K562 (cell line): ENCODE data around the gene TPPP. TPM values are rescaled to one million over a fixed set of nuclear protein-coding genes. Genes with fewer than 3 reads are reported as not detected.
A peak's percentile ranks its signal among the peaks of the same experiment; 100 is the strongest.

Experiments used
- ARID3A ChIP-seq: IDR thresholded peaks from 2 replicates; pipeline ENCODE4 v1.6.1; 2012; ENCODE audit warnings: low read depth, low read length, improper control_type of control experiment, borderline replicate concordance
- CLOCK ChIP-seq: fragments of 250-450 bp; sonication (Bioruptor Pico); IDR thresholded peaks from 2 replicates; pipeline ENCODE4 v1.4.0; 2020; ENCODE audit warnings: mild to moderate bottlenecking, moderate library complexity, borderline replicate concordance
- CXXC5 ChIP-seq: fragments of 250-450 bp; sonication (Bioruptor Pico); IDR thresholded peaks from 2 replicates; pipeline ENCODE4 v1.8.0; 2022; ENCODE audit warnings: inconsistent platforms, mild to moderate bottlenecking, moderate library complexity
- ELK1 ChIP-seq: sonication (generic); formaldehyde crosslinking; IDR thresholded peaks from 2 replicates; pipeline ENCODE4 v1.8.1; 2022; ENCODE audit warnings: missing genetic modification reagents
- ERF ChIP-seq: fragments of 450-650 bp; formaldehyde crosslinking; IDR thresholded peaks from 2 replicates; pipeline ENCODE4 v1.4.0; 2020; ENCODE audit warnings: mild to moderate bottlenecking, mixed read lengths
- ILF3 ChIP-seq: fragments of 450-650 bp; IDR thresholded peaks from 2 replicates; pipeline ENCODE4 v1.6.1; 2018; ENCODE audit warnings: antibody characterized with exemption, mild to moderate bottlenecking, moderate library complexity, borderline replicate concordance
- MTA2 ChIP-seq: fragments of 450-650 bp; IDR thresholded peaks from 2 replicates; pipeline ENCODE4 v1.6.1; 2016; ENCODE audit warnings: low read depth
- NFRKB ChIP-seq: fragments of 450-650 bp; IDR thresholded peaks from 2 replicates; pipeline ENCODE4 v1.6.1; 2016; ENCODE audit warnings: low read depth
- PCBP1 ChIP-seq: fragments of 200-400 bp; formaldehyde crosslinking; IDR thresholded peaks from 2 replicates; pipeline ENCODE4 v1.6.1; 2018; ENCODE audit warnings: mild to moderate bottlenecking, low read depth, low read length; ENCODE audit not compliant: poor library complexity, severe bottlenecking
- SMAD4 ChIP-seq: fragments of 250-450 bp; sonication (Bioruptor Pico); conservative IDR thresholded peaks from 2 replicates; pipeline ENCODE4 v1.8.0; 2021; ENCODE audit warnings: inconsistent platforms, mild to moderate bottlenecking, moderate library complexity
- ZNF174 ChIP-seq: fragments of 250-450 bp; sonication (Bioruptor Pico); IDR thresholded peaks from 2 replicates; pipeline ENCODE4 v1.4.0; 2020; ENCODE audit warnings: mild to moderate bottlenecking
- ZNF655 ChIP-seq: fragments of 250-450 bp; sonication (Bioruptor Pico); IDR thresholded peaks from 2 replicates; pipeline ENCODE4 v1.5.0; 2021
- polyA plus RNA-seq, 8 experiments: library from polyadenylated mRNA; depleted of rRNA in 4 of 8; stranded (reverse) in 5 of 8; unstranded in 3 of 8; fragments of >200 nt; fragmentation: Nextera tagmentation in 2 of 8; fragmentation: Illumina TruSeq in 1 of 8; extraction: Ambion mirVana in 2 of 8; extraction: Trizol in 1 of 8; gene quantifications; 2 replicates each; pipeline versions ENCODE4 v1.2.1 to v1.2.3, GENCODE V29; 2011 to 2014; ENCODE audit warnings: inconsistent platforms in 1 of 8, missing spikeins in 1 of 8
- total RNA-seq, 7 experiments: library from RNA; depleted of rRNA in 6 of 7; stranded (reverse); fragments of >200 nt in 6 of 7; fragmentation: Illumina TruSeq in 2 of 7; extraction: Trizol in 2 of 7; gene quantifications; 2 replicates each; pipeline versions ENCODE4 v1.2.1 to v1.2.3, GENCODE V29; 2011 to 2021; ENCODE audit warnings: low replicate concordance in 1 of 7

Gene TPPP
- total and polyA plus RNA-seq, 9 of the 15 experiments (the other 6 are each of a cell fraction or from before 2014, with no cell fraction given) = 0.01 to 0.07 (median 0.03) TPM; not detected in 6

- TF ChIP-seq ARID3A = no peak
- no peak for TF ChIP-seq ZNF174
- no peak for TF ChIP-seq ILF3
- peak; percentile 51 for TF ChIP-seq CXXC5 (CRISPR knock-in tag)
- TF ChIP-seq ZNF655 = no peak
- TF ChIP-seq PCBP1 = peak; percentile 69
- no peak for TF ChIP-seq CLOCK (CRISPR knock-in tag)
- 0 out of 2 replicates have a peak, but pooled peaks have one; percentile 23 for TF ChIP-seq ERF (CRISPR knock-in tag)
- TF ChIP-seq MTA2 = no peak
- 0 out of 2 replicates have a peak, but pooled peaks have one; percentile 20 for TF ChIP-seq SMAD4 (CRISPR knock-in tag)
- TF ChIP-seq ELK1 (CRISPR knock-in tag) = no peak
- TF ChIP-seq NFRKB = no peak
Observed at GRCh38 chr5:671459-672328, 21.5 kb downstream of the TPPP start (continued).
